Caco-2 (cell line): ENCODE data around the gene HEATR3. TPM values are rescaled to one million over a fixed set of nuclear protein-coding genes. Genes with fewer than 3 reads are reported as not detected.

Source experiments
- BruUV-seq: library from RNA; stranded (reverse); fragments of 400-500 nt; replicated peaks from 2 replicates; lab custom pipeline; 2021; lab: Mats Ljungman, UMichigan
- CTCF ChIA-PET: fragments of 300-600 bp; sonication (Branson Sonifier 250); formaldehyde crosslinking; loops from one replicate; lab custom pipeline; 2022; ENCODE audit warnings: antibody characterized with exemption; lab: Charles Lee
- POLR2A ChIA-PET: fragments of 300-600 bp; sonication (Branson Sonifier 250); formaldehyde crosslinking; loops from one replicate; lab custom pipeline; 2022; ENCODE audit warnings: antibody characterized with exemption; lab: Charles Lee
- DNase-seq, 2 experiments: peaks; one replicate each; pipeline versions ENCODE4 v3.0.0 to v3.0.0-alpha.2; 2020 to 2022
- H3K27me3 ChIP-seq: replicated peaks from 2 replicates; pipeline ENCODE4 v1.6.0; 2011; ENCODE audit warnings: low read length; ENCODE audit not compliant: control insufficient read depth, insufficient read depth
- H3K36me3 ChIP-seq: 2 replicates; pipeline ENCODE4 v1.5.1; 2011; ENCODE audit warnings: low read length; ENCODE audit not compliant: control insufficient read depth, insufficient read depth
- H3K4me1 ChIP-seq: fragments of 250-450 bp; sonication (Bioruptor Pico); 2 replicates; pipeline ENCODE4 v1.5.1; 2020; ENCODE audit warnings: mild to moderate bottlenecking
- H3K4me3 ChIP-seq: 2 replicates; pipeline ENCODE4 v1.5.1; 2011; ENCODE audit warnings: low read depth, mild to moderate bottlenecking, control low read depth, low read length
- H3K9me3 ChIP-seq: fragments of 250-450 bp; sonication (Bioruptor Pico); 2 replicates; pipeline ENCODE4 v1.5.1; 2020; ENCODE audit warnings: mild to moderate bottlenecking, moderate library complexity
- H3K27ac Mint-ChIP-seq: one replicate; pipeline ENCODE4 v1.8.0; 2022; ENCODE audit warnings: mixed read lengths; ENCODE audit not compliant: unreplicated experiment
- H3K27me3 Mint-ChIP-seq: one replicate; pipeline ENCODE4 v1.8.0; 2022; ENCODE audit warnings: mixed read lengths; ENCODE audit not compliant: insufficient read depth, unreplicated experiment
- H3K36me3 Mint-ChIP-seq: one replicate; pipeline ENCODE4 v1.8.0; 2022; ENCODE audit warnings: mild to moderate bottlenecking, mixed read lengths; ENCODE audit not compliant: insufficient read depth, unreplicated experiment
- H3K4me1 Mint-ChIP-seq: one replicate; pipeline ENCODE4 v1.8.0; 2022; ENCODE audit warnings: low read depth, mixed read lengths; ENCODE audit not compliant: unreplicated experiment
- H3K4me3 Mint-ChIP-seq: one replicate; pipeline ENCODE4 v1.8.0; 2022; ENCODE audit warnings: mild to moderate bottlenecking, moderate library complexity, mixed read lengths; ENCODE audit not compliant: unreplicated experiment
- H3K9me3 Mint-ChIP-seq: one replicate; pipeline ENCODE4 v1.8.0; 2022; ENCODE audit warnings: mixed read lengths; ENCODE audit not compliant: unreplicated experiment
- CTCF ChIP-seq, 2 experiments: fragments of 200-600 bp in 1 of 2; IDR thresholded peaks; 1 replicate in 1 of 2; 2 replicates in 1 of 2; pipeline versions ENCODE4 v1.5.1 to v1.8.0; 2011 to 2022; ENCODE audit warnings: antibody characterized with exemption in 1 of 2, control low read depth in 1 of 2, inconsistent platforms in 1 of 2, low read depth in 1 of 2, low read length in 1 of 2, mild to moderate bottlenecking in 1 of 2, moderate library complexity in 1 of 2; ENCODE audit not compliant: insufficient read depth in 1 of 2, severe bottlenecking in 1 of 2, unreplicated experiment in 1 of 2
- intact Hi-C: fragments of 100-400 bp; cut with micrococcal nuclease; formaldehyde crosslinking; loops from one replicate; pipeline ENCODE4 v1.10.0; 2022; ENCODE audit not compliant: unreplicated experiment
- total RNA-seq: library from RNA; stranded (reverse); gene quantifications from 2 replicates; pipeline ENCODE4 v1.2.3, GENCODE V29; 2022

The HEATR3 gene
- total RNA-seq, 1 experiment from 2014 or later = 41.6 TPM

GRCh38 chr16:50059669-50060068, 6.1 kb upstream of the HEATR3 start:
- POLR2A ChIA-PET = no interaction called here
- no peaks in the 10 kb centered on the region for H3K4me1 Mint-ChIP-seq
- no TSS peak for BruUV-seq

GRCh38 chr16:50061326-50061725, 4.4 kb upstream of the HEATR3 start:
- Histone ChIP-seq H3K9me3 (peaks cover 11% of the 10 kb centered on the region), H3K27me3 (no peaks in the 10 kb centered on the region), H3K36me3 (no peaks in the 10 kb centered on the region; the same call in 1 of the 2 replicates), H3K4me1 (0 out of 2 replicates have a peak, but pooled peaks cover 3% of the 10 kb centered on the region), H3K4me3 (no peak overlapping the region)
- Mint-ChIP-seq H3K4me1 (no peaks in the 10 kb centered on the region), H3K27ac (no peak overlapping the region), H3K9me3 (peaks cover 4% of the 10 kb centered on the region), H3K4me3 (no peak overlapping the region), H3K36me3 (no peaks in the 10 kb centered on the region), H3K27me3 (no peaks in the 10 kb centered on the region)
- no peak for TF ChIP-seq CTCF (IDR thresholded peaks at IDR 0.05; ENCODE audit: insufficient read depth in 1 of 2, low read depth in 1 of 2, low read length in 1 of 2, severe bottlenecking in 1 of 2, unreplicated experiment in 1 of 2)
- no peak for DNase-seq
- CTCF ChIA-PET = interaction anchor here (1.6 kb wide), 1 partner anchor 36 kb away, joined by 7 read pairs; the partner anchor contains the start of gene CNEP1R1
- POLR2A ChIA-PET = no interaction called here
- intact Hi-C loops = no loop called here
- no TSS peak for BruUV-seq

More at GRCh38 chr16:50059669-50060068, 6.1 kb upstream of the HEATR3 start:
- H3K9me3 ChIP-seq = peaks cover 17% of the 10 kb centered on the region
- Mint-ChIP-seq H3K36me3 (no peaks in the 10 kb centered on the region), H3K4me3 (no peak overlapping the region), H3K27ac (no peak overlapping the region), H3K9me3 (peaks cover 18% of the 10 kb centered on the region), H3K27me3 (no peaks in the 10 kb centered on the region)
- H3K4me3 ChIP-seq = no peak overlapping the region
- H3K36me3 ChIP-seq = no peaks in the 10 kb centered on the region; the same call in 1 of the 2 replicates
- no peak for DNase-seq
- CTCF ChIA-PET = interaction anchor here (1.6 kb wide), 1 partner anchor 35 kb away, joined by 7 read pairs; the partner anchor contains the start of gene CNEP1R1
- no peak for TF ChIP-seq CTCF (IDR thresholded peaks at IDR 0.05; ENCODE audit: insufficient read depth in 1 of 2, low read depth in 1 of 2, low read length in 1 of 2, severe bottlenecking in 1 of 2, unreplicated experiment in 1 of 2)
- intact Hi-C loops = no loop called here
- no peaks in the 10 kb centered on the region for H3K4me1 ChIP-seq
- no peaks in the 10 kb centered on the region for H3K27me3 ChIP-seq

GRCh38 chr16:50065241-50065623, 538 bp upstream of the HEATR3 start:
- CTCF ChIA-PET = interaction anchor here (1.5 to 3.7 kb wide), 3 partner anchors 40 to 145 kb away, joined by 8 to 58 read pairs (median 9); partner anchors contain the start of gene CNEP1R1
- Histone ChIP-seq H3K4me1 (0 out of 2 replicates have a peak, but pooled peaks cover 3% of the 10 kb centered on the region), H3K27me3 (no peaks in the 10 kb centered on the region), H3K9me3 (no peaks in the 10 kb centered on the region), H3K36me3 (no peaks in the 10 kb centered on the region), H3K4me3 (peak overlapping the region; percentile 86)
- POLR2A ChIA-PET = interaction anchor here (1.5 kb wide), 1 partner anchor 40 kb away, joined by 18 read pairs; the partner anchor contains the start of gene CNEP1R1
- H3K4me3 Mint-ChIP-seq = peak overlapping the region; percentile 94
- no peaks in the 10 kb centered on the region for H3K27me3 Mint-ChIP-seq
- no peaks in the 10 kb centered on the region for H3K9me3 Mint-ChIP-seq
- TF ChIP-seq CTCF (IDR thresholded peaks at IDR 0.05; ENCODE audit: insufficient read depth in 1 of 2, low read depth in 1 of 2, low read length in 1 of 2, severe bottlenecking in 1 of 2, unreplicated experiment in 1 of 2) = no peak
- BruUV-seq = TSS peak; percentile 87
- DNase-seq = no peak
- intact Hi-C loops = loop anchor here (1.0 kb wide), 1 partner anchor 30 kb away; no protein-coding TSS in a partner anchor
- peaks cover 22% of the 10 kb centered on the region for H3K36me3 Mint-ChIP-seq
- peak overlapping the region; percentile 48 for H3K27ac Mint-ChIP-seq
- H3K4me1 Mint-ChIP-seq = peaks cover 19% of the 10 kb centered on the region
